Fibroblast of lung (primary cell): Measurements from ENCODE around the gene CST9.

Source experiments
- EZH2 ChIP-seq: IDR thresholded peaks from 2 replicates; pipeline ENCODE4 v1.5.1; 2012; ENCODE audit warnings: low read length, control low read depth, mild to moderate bottlenecking; ENCODE audit errors: missing control alignments
- TF ChIP-seq, protein P1 (sequence below), 2 donors: IDR thresholded peaks in 1 of 2; conservative IDR thresholded peaks in 1 of 2; 1 replicate in 1 of 2; 2 replicates in 1 of 2; pipeline ENCODE4 v1.5.1; 2011 to 2012; ENCODE audit warnings: low read length in 2 of 2, control low read depth in 1 of 2, inconsistent platforms in 1 of 2, low read depth in 1 of 2, mild to moderate bottlenecking in 1 of 2

DNA sequence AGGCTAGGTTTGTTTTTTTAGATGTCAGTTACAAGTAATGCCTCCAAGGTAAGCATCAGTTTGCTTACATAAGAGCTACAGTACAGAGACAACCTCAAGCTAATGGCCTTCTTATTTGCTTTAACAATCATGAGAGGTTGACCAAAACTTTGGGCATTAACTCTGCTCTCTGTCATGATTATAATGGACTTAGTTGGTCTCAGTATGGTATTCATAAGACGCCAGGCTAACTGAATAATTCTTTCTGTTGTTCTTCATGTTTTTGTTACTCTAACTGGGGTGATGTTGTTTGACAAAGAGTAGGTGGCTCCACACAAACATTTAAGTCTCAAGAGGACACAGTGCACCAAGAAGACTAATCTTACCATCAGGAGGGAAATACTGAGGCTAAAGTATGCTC, 9.8 kb downstream of the CST9 start:
- no peak for TF ChIP-seq EZH2
- TF ChIP-seq, protein P1, sequence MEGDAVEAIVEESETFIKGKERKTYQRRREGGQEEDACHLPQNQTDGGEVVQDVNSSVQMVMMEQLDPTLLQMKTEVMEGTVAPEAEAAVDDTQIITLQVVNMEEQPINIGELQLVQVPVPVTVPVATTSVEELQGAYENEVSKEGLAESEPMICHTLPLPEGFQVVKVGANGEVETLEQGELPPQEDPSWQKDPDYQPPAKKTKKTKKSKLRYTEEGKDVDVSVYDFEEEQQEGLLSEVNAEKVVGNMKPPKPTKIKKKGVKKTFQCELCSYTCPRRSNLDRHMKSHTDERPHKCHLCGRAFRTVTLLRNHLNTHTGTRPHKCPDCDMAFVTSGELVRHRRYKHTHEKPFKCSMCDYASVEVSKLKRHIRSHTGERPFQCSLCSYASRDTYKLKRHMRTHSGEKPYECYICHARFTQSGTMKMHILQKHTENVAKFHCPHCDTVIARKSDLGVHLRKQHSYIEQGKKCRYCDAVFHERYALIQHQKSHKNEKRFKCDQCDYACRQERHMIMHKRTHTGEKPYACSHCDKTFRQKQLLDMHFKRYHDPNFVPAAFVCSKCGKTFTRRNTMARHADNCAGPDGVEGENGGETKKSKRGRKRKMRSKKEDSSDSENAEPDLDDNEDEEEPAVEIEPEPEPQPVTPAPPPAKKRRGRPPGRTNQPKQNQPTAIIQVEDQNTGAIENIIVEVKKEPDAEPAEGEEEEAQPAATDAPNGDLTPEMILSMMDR (conservative IDR thresholded peaks at IDR 0.05 in 1 of 2, IDR thresholded peaks at IDR 0.05 in 1 of 2; ENCODE audit: low read depth in 1 of 2, low read length in 2 of 2), result no peak
